SK-N-SH treated with all-trans-retinoic acid at 6 μM for 48 hours (cell line): Measurements from ENCODE around the gene RPL19.

Source experiments
- ARNTL ChIP-seq: fragments of 450-650 bp; formaldehyde crosslinking; IDR thresholded peaks from 2 replicates; pipeline ENCODE4 v1.5.0; 2020; ENCODE audit warnings: low read depth, mild to moderate bottlenecking, moderate library complexity, borderline replicate concordance
- BACH2 ChIP-seq: fragments of 250-450 bp; sonication (Bioruptor Pico); IDR thresholded peaks from 2 replicates; pipeline ENCODE4 v1.9.0; 2021; ENCODE audit warnings: mild to moderate bottlenecking, borderline replicate concordance
- CREB5 ChIP-seq: fragments of 250-450 bp; sonication (Bioruptor Pico); IDR thresholded peaks from 2 replicates; pipeline ENCODE4 v1.5.1; 2020; ENCODE audit warnings: low read depth, mild to moderate bottlenecking, moderate library complexity
- CSRNP3 ChIP-seq: fragments of 250-450 bp; sonication (Bioruptor Pico); IDR thresholded peaks from 2 replicates; pipeline ENCODE4 v1.5.1; 2021; ENCODE audit warnings: mild to moderate bottlenecking, moderate library complexity
- OSR1 ChIP-seq: fragments of 250-450 bp; sonication (Bioruptor Pico); IDR thresholded peaks from 2 replicates; pipeline ENCODE4 v1.8.0; 2022; ENCODE audit warnings: moderate library complexity, mild to moderate bottlenecking, inconsistent platforms
- PATZ1 ChIP-seq: fragments of 250-450 bp; sonication (Bioruptor Pico); IDR thresholded peaks from 2 replicates; pipeline ENCODE4 v1.8.0; 2020; ENCODE audit warnings: mild to moderate bottlenecking, moderate library complexity, borderline replicate concordance
- POU6F1 ChIP-seq: fragments of 250-450 bp; sonication (Bioruptor Pico); IDR thresholded peaks from 2 replicates; pipeline ENCODE4 v1.8.0; 2021; ENCODE audit warnings: low read depth, mild to moderate bottlenecking, moderate library complexity, borderline replicate concordance
- PPARA ChIP-seq: fragments of 250-450 bp; sonication (Bioruptor Pico); IDR thresholded peaks from 2 replicates; pipeline ENCODE4 v1.5.0; 2020; ENCODE audit warnings: mild to moderate bottlenecking, borderline replicate concordance
- RARB ChIP-seq: fragments of 250-450 bp; sonication (Bioruptor Pico); IDR thresholded peaks from 2 replicates; pipeline ENCODE4 v1.8.0; 2021; ENCODE audit warnings: mild to moderate bottlenecking, moderate library complexity
- SNAI2 ChIP-seq: fragments of 250-450 bp; sonication (Bioruptor Pico); IDR thresholded peaks from 2 replicates; pipeline ENCODE4 v1.5.0; 2020; ENCODE audit warnings: mild to moderate bottlenecking, moderate library complexity
- TOX ChIP-seq: fragments of 250-450 bp; sonication (Bioruptor Pico); IDR thresholded peaks from 2 replicates; pipeline ENCODE4 v1.8.0; 2021; ENCODE audit warnings: mild to moderate bottlenecking, moderate library complexity, borderline replicate concordance
- ZFP30 ChIP-seq: fragments of 450-650 bp; formaldehyde crosslinking; IDR thresholded peaks from 2 replicates; pipeline ENCODE4 v1.5.0; 2022; ENCODE audit warnings: mild to moderate bottlenecking, moderate library complexity
- ZNF70 ChIP-seq: fragments of 450-650 bp; formaldehyde crosslinking; IDR thresholded peaks from 2 replicates; pipeline ENCODE4 v1.5.0; 2020; ENCODE audit warnings: mild to moderate bottlenecking, moderate library complexity

- no peak for TF ChIP-seq SNAI2 (CRISPR knock-in tag)
- TF ChIP-seq TOX (CRISPR knock-in tag), result no peak
- TF ChIP-seq ARNTL (CRISPR knock-in tag), result no peak
- no peak for TF ChIP-seq OSR1 (CRISPR knock-in tag)
- no peak for TF ChIP-seq RARB (CRISPR knock-in tag)
- TF ChIP-seq PPARA (CRISPR knock-in tag), result no peak
- no peak for TF ChIP-seq PATZ1
- TF ChIP-seq BACH2 (CRISPR knock-in tag), result no peak
- TF ChIP-seq POU6F1 (CRISPR knock-in tag), result no peak
- TF ChIP-seq ZNF70 (CRISPR knock-in tag), result no peak
- TF ChIP-seq ZFP30 (CRISPR knock-in tag), result no peak
- TF ChIP-seq CREB5 (CRISPR knock-in tag), result no peak
- no peak for TF ChIP-seq CSRNP3
Measured at GRCh38 chr17:39194985-39195524, 5.0 kb upstream of the RPL19 start.
